GM18870 (cell line): ENCODE data around the gene ACLY.
"Not testable (repeated sequence)": the region's sequence is repeated elsewhere in the genome, so short reads cannot be mapped to it uniquely, and the experiment has no call there.

Experiments used
- ATAC-seq: cut with Tn5 transposase; IDR thresholded peaks from one replicate; pipeline ENCODE4 v1.9.1; 2021; ENCODE audit warnings: moderate library complexity; ENCODE audit not compliant: unreplicated experiment

The ACLY gene

GRCh38 chr17:41939693-41940090 lies 20.9 kb upstream of the ACLY start:
- ATAC-seq: no peak

- ATAC-seq: no peak
Measured at GRCh38 chr17:41939044-41939692, 20.4 kb upstream of the ACLY start.

GRCh38 chr17:41937970-41938954 lies 19.5 kb upstream of the ACLY start:
- no peak for ATAC-seq

GRCh38 chr17:41935641-41936040 lies 16.9 kb upstream of the ACLY start:
- no peak for ATAC-seq

GRCh38 chr17:41932816-41933389 lies 14.2 kb upstream of the ACLY start:
- no peak for ATAC-seq

GRCh38 chr17:41931715-41932114 lies 13.0 kb upstream of the ACLY start:
- ATAC-seq: not testable (repeated sequence)

GRCh38 chr17:41930833-41931156 lies 12.0 kb upstream of the ACLY start:
- not testable (repeated sequence) for ATAC-seq

- peak; percentile 91 for ATAC-seq
Measured at GRCh38 chr17:41930009-41930832, 11.5 kb upstream of the ACLY start, which contains the start of gene ODAD4. Gene ODAD4 (plus strand): TSS chr17:41930617. CDS start chr17:41930724, 107 bp downstream.

- ATAC-seq: no peak
Measured at GRCh38 chr17:41928693-41929251, 10.0 kb upstream of the ACLY start.

GRCh38 chr17:41925991-41926590 lies 7.3 kb upstream of the ACLY start:
- no peak for ATAC-seq

GRCh38 chr17:41920580-41920955 lies 1.8 kb upstream of the ACLY start:
- no peak for ATAC-seq

- ATAC-seq: no peak
Measured at GRCh38 chr17:41919840-41920579, 1.3 kb upstream of the ACLY start.

GRCh38 chr17:41919165-41919817 lies 540 bp upstream of the ACLY start:
- ATAC-seq: peak; percentile 43

- ATAC-seq: no peak
Measured at GRCh38 chr17:41917679-41918313, 955 bp downstream of the ACLY start.

GRCh38 chr17:41917192-41917591 lies 1.6 kb downstream of the ACLY start:
- ATAC-seq: no peak

GRCh38 chr17:41915566-41915965 lies 3.2 kb downstream of the ACLY start:
- no peak for ATAC-seq

GRCh38 chr17:41915020-41915419 lies 3.7 kb downstream of the ACLY start:
- no peak for ATAC-seq

GRCh38 chr17:41914358-41914766 lies 4.4 kb downstream of the ACLY start:
- no peak for ATAC-seq

GRCh38 chr17:41913798-41914197 lies 5.0 kb downstream of the ACLY start:
- ATAC-seq: no peak
